D721Med (cell line): ENCODE measurements around the gene ZNF784.
A peak's percentile ranks its signal among the peaks of the same experiment; 100 is the strongest.

Experiments used
- DNase-seq: peaks from one replicate; pipeline ENCODE4 v3.0.0; 2011; ENCODE audit warnings: low spot score; ENCODE audit not compliant: insufficient read length
- FAIRE-seq: peaks from 2 replicates; lab custom pipeline; 2011; peaks lifted over from hg19 to GRCh38; lab: Jason Lieb, UNC
- TF ChIP-seq, protein P1 (sequence below): IDR thresholded peaks from 2 replicates; pipeline ENCODE4 v1.5.1; 2012; ENCODE audit warnings: mild to moderate bottlenecking, control low read depth; ENCODE audit not compliant: insufficient read depth; ENCODE audit errors: missing control alignments

Gene ZNF784

DNA sequence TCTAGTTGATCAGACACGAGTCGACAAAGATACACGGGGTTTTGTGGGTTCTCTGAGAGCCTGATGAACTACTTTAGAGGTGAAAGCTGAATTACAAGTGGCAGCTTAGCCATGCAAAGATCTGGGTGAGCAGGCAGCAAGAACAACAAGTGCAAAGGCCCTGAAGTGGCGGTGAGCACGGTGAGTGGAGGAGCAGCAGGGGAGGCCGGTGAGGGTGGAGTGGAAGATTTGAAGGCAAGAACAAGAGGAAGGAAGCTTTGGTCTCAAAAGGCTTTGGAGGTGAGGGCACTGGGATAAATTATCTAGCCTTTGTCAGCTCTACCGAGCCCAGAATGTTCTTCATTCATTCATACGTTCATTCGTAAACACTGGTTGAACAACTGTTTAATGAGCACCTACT is 17.5 kb downstream of the ZNF784 start:
- no peak for FAIRE-seq
- DNase-seq: no peak
- TF ChIP-seq, protein P1, sequence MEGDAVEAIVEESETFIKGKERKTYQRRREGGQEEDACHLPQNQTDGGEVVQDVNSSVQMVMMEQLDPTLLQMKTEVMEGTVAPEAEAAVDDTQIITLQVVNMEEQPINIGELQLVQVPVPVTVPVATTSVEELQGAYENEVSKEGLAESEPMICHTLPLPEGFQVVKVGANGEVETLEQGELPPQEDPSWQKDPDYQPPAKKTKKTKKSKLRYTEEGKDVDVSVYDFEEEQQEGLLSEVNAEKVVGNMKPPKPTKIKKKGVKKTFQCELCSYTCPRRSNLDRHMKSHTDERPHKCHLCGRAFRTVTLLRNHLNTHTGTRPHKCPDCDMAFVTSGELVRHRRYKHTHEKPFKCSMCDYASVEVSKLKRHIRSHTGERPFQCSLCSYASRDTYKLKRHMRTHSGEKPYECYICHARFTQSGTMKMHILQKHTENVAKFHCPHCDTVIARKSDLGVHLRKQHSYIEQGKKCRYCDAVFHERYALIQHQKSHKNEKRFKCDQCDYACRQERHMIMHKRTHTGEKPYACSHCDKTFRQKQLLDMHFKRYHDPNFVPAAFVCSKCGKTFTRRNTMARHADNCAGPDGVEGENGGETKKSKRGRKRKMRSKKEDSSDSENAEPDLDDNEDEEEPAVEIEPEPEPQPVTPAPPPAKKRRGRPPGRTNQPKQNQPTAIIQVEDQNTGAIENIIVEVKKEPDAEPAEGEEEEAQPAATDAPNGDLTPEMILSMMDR: no peak

- FAIRE-seq: no peak
- no peak for DNase-seq
- TF ChIP-seq, protein P1: no peak
Measured at GRCh38 chr19:55606471-55606787, 17.9 kb downstream of the ZNF784 start.

- DNase-seq: no peak
- TF ChIP-seq, protein P1: peak; percentile 82
- FAIRE-seq: no peak
Measured at GRCh38 chr19:55605637-55606470, 18.5 kb downstream of the ZNF784 start, which contains the start of gene ZNF865. TSS of gene ZNF865 (plus strand) at chr19:55605647. CDS start at chr19:55613619, 7,972 bp downstream.

DNA sequence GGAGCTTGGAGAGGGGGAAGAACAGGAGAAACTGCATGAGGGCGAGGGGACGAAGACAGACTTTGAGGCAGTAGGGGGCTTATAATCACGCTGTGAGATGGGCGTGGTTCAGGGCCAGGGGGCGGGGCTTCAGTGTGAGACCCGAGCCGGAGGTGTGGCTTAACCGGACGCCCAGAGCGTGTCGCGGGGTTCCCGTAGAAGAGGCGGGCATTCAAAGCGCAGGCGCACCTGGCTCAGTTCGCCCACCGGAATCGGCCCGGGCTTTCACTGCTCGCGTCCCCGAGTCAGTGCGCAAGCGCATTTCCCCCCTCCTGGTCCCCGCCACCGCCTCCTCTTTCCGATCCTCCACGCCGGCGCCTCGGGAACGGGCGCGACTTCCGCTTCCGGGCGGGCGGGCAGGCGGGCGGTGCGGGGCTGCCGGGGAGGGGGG is 19.1 kb downstream of the ZNF784 start:
- TF ChIP-seq, protein P1: no peak
- DNase-seq (peak; percentile 76), FAIRE-seq (no peak)

DNA sequence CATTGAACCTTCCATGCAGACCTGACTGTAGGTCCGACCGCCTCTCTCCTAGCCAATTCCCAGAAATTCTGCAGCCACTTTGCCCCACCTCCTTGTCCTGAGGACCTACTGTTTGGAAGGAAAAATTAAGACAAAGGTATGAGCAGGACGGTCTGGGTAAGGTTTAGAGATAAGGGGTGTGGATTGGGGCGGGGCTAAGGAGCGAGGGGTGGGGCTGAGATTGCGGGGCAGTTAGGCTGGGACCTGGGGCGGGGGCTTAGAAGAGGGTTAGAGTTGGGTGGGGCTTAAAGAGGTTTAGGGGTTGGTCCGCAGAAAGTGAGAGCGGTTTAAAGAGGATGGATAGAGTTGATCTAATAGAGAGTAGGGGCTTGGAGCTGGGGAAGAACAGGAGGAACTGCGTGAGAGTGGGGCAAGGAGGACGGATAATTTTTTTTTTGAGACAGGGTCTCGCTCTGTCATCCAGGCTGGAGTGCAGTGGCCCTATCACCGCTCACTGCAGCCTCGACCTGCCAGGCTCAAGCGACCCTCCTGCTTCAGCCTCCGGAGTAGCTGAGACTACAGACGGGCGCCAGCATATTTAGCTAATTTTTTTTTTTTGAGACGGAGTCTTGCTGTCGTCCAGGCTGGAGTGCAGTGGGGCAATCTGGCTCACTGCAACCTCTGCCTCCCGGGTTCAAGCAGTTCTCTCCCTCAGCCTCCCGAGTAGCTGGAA is 20.6 kb downstream of the ZNF784 start:
- TF ChIP-seq, protein P1: no peak
- DNase-seq: no peak
- FAIRE-seq: no peak

- FAIRE-seq: no peak
Measured at GRCh38 chr19:55603115-55603514, 21.3 kb downstream of the ZNF784 start.

More at GRCh38 chr19:55603115-55603514, 21.3 kb downstream of the ZNF784 start:
- TF ChIP-seq, protein P1: no peak
- DNase-seq: no peak
